ENCODE results near the gene DLX5.

DNA sequence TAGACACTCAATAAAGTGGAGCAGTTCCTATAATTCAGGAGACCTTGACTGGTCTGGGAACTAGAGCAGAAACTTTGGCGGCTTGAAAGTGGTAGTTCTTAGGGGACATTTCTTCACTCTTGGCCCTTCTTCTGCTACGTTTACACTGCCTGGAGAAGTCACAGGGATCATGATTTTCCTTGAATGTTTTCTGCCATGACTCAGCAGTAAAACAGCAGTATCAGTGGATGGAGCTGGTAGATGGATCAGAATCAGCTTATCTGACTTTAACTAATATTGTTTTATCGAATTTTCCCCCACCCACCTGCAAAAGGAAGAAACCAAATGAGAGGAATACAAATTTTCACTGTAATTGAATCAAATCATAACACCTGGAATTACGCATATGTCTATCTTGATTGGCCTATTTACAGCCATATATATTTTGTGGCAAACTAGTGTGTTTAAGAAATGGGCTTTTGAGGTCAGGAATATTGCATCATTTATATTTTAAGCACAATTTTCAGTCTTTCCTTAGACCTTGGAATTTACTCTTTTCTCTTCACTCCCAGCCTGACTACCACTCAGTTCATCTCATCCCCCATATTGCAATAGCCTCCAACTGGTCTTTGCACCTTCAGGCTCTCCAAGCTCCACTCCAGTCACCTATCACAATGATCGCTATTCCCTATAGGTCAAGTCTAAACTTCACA is 14.9 kb upstream of the DLX5 start:
- no peak for TF ChIP-seq GATA3 (IDR thresholded peaks at IDR 0.05; ENCODE audit: low read depth, low read length)
- no peak for TF ChIP-seq GATA2 (IDR thresholded peaks at IDR 0.05; ENCODE audit: low read depth, low read length)

Data from SH-SY5Y (cell line).